Thoracic aorta (tissue), 2 donors: Measurements from ENCODE around the gene CIBAR2. TPM values are rescaled to one million over a fixed set of nuclear protein-coding genes. Genes with fewer than 3 reads are reported as not detected.

Source experiments
- ATAC-seq: fragments of 150-250 bp; one replicate; pipeline ENCODE4 v1.8.0; 2017; ENCODE audit warnings: low read depth; ENCODE audit not compliant: insufficient number of reproducible peaks, low FRiP score
- DNase-seq: peaks from one replicate; pipeline ENCODE4 v3.0.0-alpha.2; 2020; ENCODE audit warnings: low spot score
- H3K27ac ChIP-seq, 2 donors: fragments of 200-600 bp; sonication (generic); 1 replicate in 1 of 2; 2 replicates in 1 of 2; pipeline ENCODE4 v1.5.1; 2016; ENCODE audit warnings: mild to moderate bottlenecking in 2 of 2, moderate library complexity in 2 of 2
- H3K27me3 ChIP-seq: fragments of 200-600 bp; sonication (generic); replicated peaks from 2 replicates; pipeline ENCODE4 v1.6.0; 2016; ENCODE audit warnings: mild to moderate bottlenecking; ENCODE audit not compliant: insufficient read depth
- H3K36me3 ChIP-seq: fragments of 200-600 bp; sonication (generic); one replicate; pipeline ENCODE4 v1.5.1; 2016
- H3K4me1 ChIP-seq, 2 donors: fragments of 200-600 bp; sonication (generic); 1 replicate in 1 of 2; 2 replicates in 1 of 2; pipeline versions ENCODE4 v1.5.1 to v1.6.0; 2016; ENCODE audit warnings: low read depth in 2 of 2, mild to moderate bottlenecking in 1 of 2; ENCODE audit not compliant: control insufficient read depth in 1 of 2
- H3K4me3 ChIP-seq: fragments of 200-600 bp; sonication (generic); 2 replicates; pipeline ENCODE4 v1.5.1; 2016; ENCODE audit warnings: mild to moderate bottlenecking
- H3K9me3 ChIP-seq: fragments of 200-600 bp; sonication (generic); 2 replicates; pipeline ENCODE4 v1.5.1; 2016
- total RNA-seq, 2 donors: library from RNA; depleted of rRNA; stranded (reverse); fragments of >200 nt; gene quantifications; one replicate each; pipeline versions ENCODE4 v1.1.0 to v1.2.3, GENCODE V29; 2016
- TF ChIP-seq, protein P1 (sequence below): fragments of 200-600 bp; sonication (generic); IDR thresholded peaks from one replicate; pipeline ENCODE4 v1.5.1; 2019; ENCODE audit warnings: antibody characterized with exemption

The CIBAR2 gene
- total RNA-seq, 2 donors from 2014 or later = not detected

DNA sequence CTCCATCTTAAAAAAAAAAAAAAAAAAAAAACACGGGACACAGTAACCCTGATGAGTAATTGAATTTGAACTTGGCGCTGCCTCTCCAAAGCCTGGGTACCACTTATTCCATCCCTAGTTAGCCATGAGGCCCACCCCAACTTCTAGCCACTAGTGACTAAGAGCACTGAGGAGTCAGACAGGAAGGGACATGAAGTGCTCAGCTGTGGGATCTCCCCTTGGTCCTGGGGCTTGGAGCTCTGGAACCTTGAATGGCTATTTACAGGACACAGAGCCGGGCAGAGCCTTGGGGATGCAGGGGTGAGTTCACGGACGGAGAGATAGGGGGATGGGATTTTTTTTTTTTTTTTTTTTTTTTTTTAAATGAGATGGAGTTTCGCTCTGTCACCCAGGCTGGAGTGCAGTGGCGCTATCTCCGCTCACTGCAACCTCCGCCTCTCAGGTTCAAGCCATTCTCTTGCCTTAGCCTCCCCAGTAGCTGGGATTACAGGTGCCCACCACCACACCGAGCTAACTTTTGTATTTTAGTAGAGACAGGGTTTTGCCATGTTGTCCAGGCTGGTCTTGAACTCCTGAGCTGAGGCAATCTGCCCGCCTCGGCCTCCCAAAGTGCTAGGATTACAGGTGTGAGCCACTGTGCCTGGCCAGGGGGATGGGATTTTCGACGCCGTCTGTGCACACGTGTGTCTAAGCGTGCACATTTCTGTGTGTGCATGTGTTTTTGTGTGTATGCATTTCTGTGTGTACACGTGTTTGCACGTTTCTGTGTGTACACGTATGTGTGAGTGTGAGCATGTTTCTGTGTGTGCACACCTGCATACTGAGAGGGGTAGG, 20.4 kb upstream of the CIBAR2 start:
- Histone ChIP-seq H3K4me1 (peaks cover 25 to 47% of the 10 kb centered on the region in 2 donors), H3K4me3 (no peak overlapping the region), H3K9me3 (no peaks in the 10 kb centered on the region), H3K36me3 (no peaks in the 10 kb centered on the region), H3K27ac (no peak overlapping the region), H3K27me3 (no peaks in the 10 kb centered on the region)
- DNase-seq (no peak), ATAC-seq (no peak)
- TF ChIP-seq, protein P1, sequence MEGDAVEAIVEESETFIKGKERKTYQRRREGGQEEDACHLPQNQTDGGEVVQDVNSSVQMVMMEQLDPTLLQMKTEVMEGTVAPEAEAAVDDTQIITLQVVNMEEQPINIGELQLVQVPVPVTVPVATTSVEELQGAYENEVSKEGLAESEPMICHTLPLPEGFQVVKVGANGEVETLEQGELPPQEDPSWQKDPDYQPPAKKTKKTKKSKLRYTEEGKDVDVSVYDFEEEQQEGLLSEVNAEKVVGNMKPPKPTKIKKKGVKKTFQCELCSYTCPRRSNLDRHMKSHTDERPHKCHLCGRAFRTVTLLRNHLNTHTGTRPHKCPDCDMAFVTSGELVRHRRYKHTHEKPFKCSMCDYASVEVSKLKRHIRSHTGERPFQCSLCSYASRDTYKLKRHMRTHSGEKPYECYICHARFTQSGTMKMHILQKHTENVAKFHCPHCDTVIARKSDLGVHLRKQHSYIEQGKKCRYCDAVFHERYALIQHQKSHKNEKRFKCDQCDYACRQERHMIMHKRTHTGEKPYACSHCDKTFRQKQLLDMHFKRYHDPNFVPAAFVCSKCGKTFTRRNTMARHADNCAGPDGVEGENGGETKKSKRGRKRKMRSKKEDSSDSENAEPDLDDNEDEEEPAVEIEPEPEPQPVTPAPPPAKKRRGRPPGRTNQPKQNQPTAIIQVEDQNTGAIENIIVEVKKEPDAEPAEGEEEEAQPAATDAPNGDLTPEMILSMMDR = no peak

DNA sequence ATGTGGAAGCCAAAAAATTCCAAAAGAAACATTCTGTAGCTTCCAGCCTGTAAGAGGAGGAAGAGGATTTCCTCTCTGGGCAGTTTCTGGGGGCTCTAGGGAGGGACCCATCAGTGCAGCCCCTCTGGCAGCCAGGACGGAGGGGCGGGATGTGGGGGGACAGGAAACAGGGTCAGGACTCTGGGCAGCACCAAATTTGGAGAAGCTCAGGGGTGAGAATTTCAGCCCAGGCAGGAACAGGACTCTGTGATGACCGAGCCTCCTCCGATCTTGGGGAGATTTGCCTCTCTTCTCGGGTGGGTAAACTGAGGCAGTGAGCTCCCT, 18.4 kb upstream of the CIBAR2 start:
- H3K4me1 ChIP-seq = peaks cover 33 to 48% of the 10 kb centered on the region in 2 donors

DNA sequence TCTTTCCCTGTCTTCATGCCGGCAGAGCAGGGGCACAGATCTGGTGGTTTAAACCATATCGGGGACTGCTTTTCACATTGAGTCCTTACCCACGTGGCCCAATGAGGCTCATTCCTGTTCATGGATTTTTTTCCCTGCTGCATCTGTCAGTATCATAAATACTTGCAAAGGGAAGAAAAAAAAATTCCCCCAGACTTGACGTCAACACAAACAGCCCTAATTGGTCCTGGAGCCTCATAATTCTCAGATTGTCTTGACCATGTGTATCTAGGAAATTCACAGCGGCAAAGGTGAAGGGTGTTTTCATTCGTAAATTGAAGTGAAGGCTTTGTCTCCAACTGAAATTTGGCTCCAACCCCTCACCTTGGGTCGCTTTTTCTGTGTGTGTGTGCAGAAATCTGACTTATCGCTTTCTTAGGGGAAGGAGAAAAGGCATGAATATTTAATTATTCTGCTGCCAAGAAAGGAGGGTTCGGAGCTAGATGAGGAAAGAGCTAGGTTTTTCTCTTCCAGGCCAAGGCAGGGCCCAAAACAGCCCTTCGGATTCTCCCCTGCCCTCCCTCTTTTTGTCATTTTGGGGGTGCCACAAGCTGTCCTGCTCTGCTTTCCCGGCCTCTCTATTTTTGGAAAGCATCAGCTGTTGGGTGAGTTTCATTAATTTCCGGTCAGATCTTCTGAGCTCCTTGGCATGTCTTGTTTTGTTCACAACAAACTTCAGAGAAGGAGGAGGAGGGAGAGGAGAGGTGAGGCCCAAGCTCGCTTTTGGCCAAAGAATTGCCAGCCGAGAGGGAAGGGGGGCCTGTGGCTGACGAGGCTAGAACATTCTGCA, 17.8 kb upstream of the CIBAR2 start:
- no peak for ATAC-seq
- DNase-seq = no peak
- TF ChIP-seq, protein P1 = no peak
- H3K4me1 ChIP-seq = peaks cover 38 to 54% of the 10 kb centered on the region in 2 donors
- no peak overlapping the region for H3K4me3 ChIP-seq
- H3K27me3 ChIP-seq = no peaks in the 10 kb centered on the region
- H3K36me3 ChIP-seq = no peaks in the 10 kb centered on the region
- H3K9me3 ChIP-seq = no peaks in the 10 kb centered on the region
- peak overlapping the region; percentile 85 for H3K27ac ChIP-seq

More for the DNA sequence above, 18.4 kb upstream of the CIBAR2 start:
- TF ChIP-seq, protein P1 = no peak
- ATAC-seq (no peak), DNase-seq (no peak)
- Histone ChIP-seq H3K4me3 (peak overlapping the region; percentile 5), H3K27ac (peak overlapping the region; percentile 85), H3K27me3 (no peaks in the 10 kb centered on the region), H3K36me3 (no peaks in the 10 kb centered on the region), H3K9me3 (no peaks in the 10 kb centered on the region)

DNA sequence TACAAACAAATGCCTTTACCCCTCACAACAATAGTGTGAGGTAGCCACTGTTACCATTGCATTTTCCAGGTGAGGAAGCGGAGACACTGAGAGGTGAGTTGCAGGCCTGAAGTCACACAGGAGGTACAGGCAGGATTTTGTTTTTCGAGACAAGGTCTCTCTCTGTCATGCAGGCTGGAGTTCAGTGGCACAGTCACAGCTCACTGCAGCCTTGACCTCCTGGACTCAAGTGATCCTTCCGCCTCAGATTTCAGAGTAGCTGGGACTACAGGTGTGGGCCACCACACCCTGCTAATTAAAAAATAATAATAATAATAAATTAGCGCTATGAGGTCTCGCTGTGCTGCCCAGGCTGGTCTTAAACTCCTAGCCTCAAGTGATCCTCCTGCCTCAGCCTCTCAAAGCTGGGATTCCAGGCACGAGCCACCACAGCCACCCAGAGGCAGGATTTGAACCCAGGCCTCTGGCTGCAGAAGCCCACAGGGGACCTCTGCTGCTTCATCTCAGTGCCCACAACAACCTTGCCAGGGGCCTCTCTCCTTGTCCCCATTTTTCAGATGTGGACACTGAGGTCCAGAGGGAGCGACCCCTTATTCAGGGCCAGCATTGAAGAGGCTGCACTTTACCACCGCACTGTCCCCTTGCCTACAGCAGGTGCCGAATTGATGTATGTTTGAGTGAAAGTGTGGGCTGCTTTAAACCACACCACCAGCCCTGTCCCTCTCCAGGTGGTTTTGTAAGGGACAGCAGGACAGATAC, 16.0 kb upstream of the CIBAR2 start:
- Histone ChIP-seq H3K4me3 (no peak overlapping the region), H3K4me1 (peaks cover 50 to 71% of the 10 kb centered on the region in 2 donors), H3K27ac (peak overlapping the region in 1 of 2 donors; percentile 96), H3K36me3 (no peaks in the 10 kb centered on the region), H3K27me3 (no peaks in the 10 kb centered on the region), H3K9me3 (no peaks in the 10 kb centered on the region)
- ATAC-seq (no peak), DNase-seq (no peak)
- TF ChIP-seq, protein P1 = no peak

DNA sequence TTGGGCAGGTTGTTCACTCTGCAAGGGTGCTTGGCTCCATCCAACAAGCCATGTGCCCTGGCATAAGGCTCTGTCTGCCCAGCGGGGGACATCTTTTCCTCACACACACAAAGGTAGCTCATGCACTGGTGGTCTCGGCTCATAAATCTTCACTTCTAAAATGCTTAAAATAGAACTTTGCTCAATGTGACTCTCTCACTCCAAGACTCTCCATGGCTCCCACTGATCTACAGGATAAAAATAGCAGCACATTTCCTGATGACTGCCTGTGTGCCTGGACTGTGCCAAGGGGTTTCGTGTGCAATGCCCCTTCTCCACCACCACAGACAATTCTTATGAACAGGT, 15.1 kb upstream of the CIBAR2 start:
- Histone ChIP-seq H3K27ac (peak overlapping the region; percentile 90 to 96), H3K9me3 (no peaks in the 10 kb centered on the region), H3K36me3 (no peaks in the 10 kb centered on the region), H3K4me3 (no peak overlapping the region), H3K4me1 (peaks cover 50 to 71% of the 10 kb centered on the region in 2 donors), H3K27me3 (no peaks in the 10 kb centered on the region)
- ATAC-seq (no peak), DNase-seq (no peak)
- TF ChIP-seq, protein P1 = no peak
